NCI-H82 (cell line): ENCODE data around the gene SDE2.
"Not testable (repeated sequence)": the region's sequence is repeated elsewhere in the genome, so short reads cannot be mapped to it uniquely, and the experiment has no call there.

Experiments
- DNase-seq: peaks from one replicate; lab custom pipeline; 2025; lab: John Stamatoyannopoulos, UW

SDE2 gene

GRCh38 chr1:225942574-225942973 is 56.6 kb downstream of the SDE2 start:
- DNase-seq = no peak

DNA sequence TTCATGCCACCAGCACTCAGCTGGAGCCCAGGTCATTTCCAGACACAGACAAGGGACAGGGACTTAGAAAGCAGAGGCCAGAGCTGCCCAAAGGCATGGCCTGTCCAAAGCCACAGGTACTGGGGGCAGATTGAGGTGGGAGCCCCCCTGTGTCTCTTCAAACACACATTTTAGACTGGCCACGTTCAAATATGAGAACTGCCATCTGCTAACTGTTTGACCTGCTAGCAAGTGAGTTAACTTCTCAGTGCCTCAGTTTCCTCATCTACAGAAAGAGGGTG is 57.3 kb downstream of the SDE2 start:
- DNase-seq = no peak

DNA sequence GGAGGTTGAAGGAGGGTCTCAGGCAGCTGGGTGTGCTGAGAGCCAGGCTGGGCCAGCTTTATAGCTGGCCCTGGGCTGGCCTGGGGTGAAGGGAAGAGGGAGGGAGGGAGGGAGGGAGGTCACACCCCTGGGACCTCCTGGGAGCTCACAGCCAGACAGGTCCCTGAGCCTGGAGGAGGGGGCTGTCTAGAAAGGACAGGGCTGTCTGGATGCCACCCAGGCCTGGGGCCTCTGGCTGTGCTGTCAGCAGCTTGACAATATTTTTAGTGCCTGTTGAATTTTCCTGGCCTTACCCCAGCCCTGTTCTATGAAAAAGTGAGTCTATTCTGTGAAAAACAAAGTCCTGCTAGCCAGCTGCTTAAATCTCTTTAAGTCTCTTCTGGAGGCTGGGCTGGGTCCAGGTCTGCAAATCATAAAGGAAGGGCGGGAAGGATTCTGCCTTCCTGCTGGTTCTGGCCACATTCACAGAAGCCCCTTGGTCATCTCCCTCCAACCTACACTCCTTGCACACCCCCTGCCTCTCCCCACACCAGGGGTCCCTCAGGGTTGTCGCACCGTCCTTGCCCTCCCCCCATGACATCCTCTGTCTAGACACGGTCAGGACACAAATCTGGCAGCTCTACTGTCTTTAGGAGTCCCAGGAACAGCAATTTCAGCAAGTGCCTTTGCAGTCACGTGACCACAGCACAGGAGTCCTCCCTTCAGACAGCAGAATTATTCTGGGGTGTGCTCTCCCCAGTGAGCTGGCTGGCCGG is 57.8 kb downstream of the SDE2 start, which contains the start of gene LEFTY2:
Gene LEFTY2, minus strand, starts transcription at position 34 of the 755 bp plus-strand sequence. CDS start 80 bp downstream, outside the sequence.
- DNase-seq = peak; percentile 44

DNA sequence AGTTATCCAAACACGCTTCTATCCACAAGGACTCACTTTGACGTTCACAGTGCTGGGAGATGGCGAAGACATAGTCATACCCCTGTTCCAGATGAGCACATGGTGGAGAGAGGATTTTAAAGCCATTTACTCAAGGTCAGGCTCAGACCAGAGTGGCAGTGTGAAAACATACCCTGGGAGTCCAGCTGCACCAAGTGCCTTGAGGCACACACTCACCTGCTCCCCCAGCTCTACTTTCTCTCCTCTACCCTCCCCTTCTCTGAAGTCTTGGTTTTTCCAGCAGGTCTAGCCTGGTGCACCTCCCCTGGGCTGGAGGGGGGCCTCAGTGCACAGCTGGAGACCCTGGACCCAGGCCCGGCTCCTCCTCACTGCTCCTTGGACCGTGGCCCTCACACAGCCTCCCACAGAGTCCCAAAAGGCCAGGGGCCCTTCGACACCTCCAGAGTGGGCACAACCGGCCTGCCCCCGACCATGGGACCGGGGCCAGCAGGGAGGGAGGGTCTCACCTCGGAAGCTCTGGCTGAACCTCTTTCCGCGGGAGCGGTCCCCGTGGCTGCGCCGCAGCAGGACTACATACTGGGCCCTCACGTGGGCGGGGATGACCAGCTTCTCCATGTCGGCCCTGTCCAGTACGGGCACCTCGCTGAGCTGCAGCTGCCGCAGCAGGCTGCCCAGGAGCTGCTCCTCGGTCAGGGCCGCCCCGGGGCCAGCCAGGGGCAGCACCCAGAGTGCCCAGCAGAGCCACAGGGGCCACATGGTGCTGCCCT is 58.6 kb downstream of the SDE2 start:
- no peak for DNase-seq

GRCh38 chr1:225939939-225940310 is 59.2 kb downstream of the SDE2 start:
- not testable (repeated sequence) for DNase-seq

DNA sequence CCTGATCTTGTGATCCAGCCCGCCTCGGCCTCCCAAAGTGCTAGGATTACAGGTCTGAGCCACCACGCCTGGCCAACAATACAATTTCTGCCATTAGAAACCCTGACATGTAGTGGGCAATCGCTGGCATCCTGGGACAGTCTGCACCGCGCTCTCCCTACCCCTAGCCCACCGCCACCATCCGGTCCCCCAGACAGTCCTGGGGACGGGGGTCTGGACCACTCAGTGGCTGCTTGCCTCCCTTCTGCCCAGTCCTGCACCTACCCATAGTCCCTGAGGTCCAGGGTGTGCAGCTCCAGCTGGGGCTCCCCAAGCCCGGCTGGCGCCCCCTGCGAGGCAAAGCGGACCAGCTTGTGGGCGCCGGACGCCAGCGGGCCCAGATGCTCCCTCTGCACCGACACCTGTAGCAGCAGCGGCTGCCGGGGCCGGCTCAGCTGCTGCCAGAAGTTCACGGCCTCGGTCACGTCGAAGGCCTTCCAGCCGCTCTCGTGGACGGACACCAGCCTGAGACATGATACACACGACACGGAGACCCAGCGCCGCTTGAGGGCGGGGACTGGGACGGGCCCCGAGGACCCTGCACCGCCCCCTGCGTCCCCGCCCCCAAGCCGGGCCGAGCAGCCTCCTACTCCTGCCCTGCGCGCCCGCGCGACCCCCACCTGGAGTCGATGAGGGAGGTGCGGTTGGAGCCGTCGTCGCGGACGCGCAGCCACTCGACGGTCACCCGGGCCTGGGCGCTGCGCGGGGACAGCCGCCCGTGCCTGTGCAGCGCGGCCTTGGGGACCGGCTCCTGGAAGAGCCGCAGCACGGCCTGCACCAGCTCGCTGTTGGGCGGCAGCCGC is 59.8 kb downstream of the SDE2 start:
- DNase-seq = not testable (repeated sequence)

DNA sequence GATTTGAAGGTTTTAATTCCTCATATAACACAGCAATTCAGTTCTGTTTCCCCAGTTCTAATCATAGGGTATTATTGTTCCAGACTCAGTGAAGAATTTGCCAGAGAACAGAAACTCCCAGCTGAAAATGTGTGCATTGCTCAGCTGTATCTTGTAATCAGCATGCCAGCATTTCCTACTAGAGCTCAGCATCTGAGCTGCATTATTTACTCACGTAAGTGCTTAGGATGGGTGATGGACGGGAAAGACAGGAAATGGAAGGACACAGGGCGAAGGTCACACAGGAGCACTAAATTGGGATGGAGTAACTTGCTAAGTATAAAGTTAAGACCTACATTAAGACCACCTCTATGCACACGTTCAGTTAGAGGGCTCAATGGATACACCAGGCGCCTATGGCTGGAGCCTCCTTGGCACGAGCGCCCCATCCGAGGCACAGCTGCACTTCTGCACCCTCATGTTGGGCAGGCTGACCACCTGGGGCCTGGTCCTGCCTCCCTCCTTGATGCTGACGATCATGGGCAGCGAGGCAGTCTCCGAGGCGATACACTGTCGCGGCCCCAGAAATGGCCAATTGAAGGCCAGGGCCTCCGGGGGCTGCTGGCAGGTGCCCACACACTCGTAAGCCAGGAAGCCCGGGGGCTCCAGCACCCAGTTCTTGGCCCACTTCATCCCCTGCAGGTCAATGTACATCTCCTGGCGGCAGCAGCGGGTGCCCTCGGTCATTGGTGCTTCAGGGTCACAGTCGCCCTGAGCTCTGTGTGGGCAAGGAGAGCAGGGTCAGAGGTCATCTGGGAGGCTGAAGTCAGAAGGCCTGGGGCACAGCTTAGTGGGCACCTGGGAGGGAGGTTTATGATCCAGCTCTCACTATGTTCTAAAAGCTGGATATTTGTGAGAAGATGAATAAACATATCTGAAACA is 61.8 kb downstream of the SDE2 start:
- DNase-seq = no peak

DNA sequence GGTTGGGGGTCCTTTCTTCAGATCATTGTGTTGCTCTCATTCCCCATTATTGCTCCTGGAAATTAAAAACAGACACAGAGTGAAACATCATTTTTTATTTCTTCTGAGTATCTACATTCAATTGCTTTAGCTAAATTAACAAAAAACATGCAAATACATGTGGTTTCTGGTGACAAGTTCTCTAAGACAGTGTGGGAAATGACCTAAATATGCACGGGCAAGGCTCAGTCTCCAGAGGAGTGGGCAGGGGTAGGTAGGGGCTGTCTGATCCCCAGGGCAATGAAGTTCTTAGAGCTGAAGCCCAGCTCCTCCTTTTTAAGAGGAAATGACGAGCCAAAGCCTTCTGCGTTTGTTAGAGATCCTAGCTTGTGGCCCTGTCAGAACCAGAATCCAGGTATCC is 62.6 kb downstream of the SDE2 start:
- DNase-seq = no peak

GRCh38 chr1:225936086-225936485 is 63.1 kb downstream of the SDE2 start:
- not testable (repeated sequence) for DNase-seq

DNA sequence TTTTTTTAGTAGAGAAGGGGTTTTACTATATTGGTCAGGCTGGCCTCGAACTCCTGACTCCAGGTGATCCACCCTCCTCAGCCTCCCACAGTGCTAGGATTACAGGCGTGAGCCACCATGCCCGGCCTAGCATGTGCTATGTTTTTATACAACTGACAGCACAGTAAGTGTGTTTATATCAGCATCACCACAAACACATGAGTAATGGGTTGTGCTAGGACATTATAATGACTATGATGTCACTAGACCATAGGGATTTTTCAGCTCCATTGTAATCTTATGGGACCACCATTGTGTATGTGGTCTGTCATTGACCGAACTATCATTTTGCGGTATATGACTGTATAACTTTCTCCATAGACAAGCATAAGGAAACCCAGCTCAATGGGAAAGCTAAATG is 64.4 kb downstream of the SDE2 start:
- DNase-seq = no peak

DNA sequence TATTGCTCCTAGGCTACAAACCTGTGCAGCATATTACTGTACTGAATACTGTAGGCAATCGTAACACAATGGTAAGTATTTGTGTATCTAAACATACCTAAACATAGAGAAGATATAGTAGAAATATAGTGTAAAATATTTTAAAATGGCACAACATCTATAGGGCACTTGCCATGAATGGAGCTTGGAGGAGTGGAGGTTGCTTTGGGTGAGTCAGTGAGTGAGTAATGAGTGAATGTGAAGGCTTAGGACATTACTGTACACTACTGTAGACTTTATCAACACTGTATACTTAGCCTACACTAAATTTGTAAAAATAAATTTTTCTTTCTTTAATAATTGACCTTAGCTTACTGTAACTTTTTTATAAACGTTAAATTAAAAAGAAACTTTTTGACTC is 66.1 kb downstream of the SDE2 start:
- no peak for DNase-seq
